NCI-H146 (cell line): Measurements from ENCODE around the gene HOXA13.
A peak's percentile ranks its signal among the peaks of the same experiment; 100 is the strongest.

Experiments
- DNase-seq: peaks from one replicate; lab custom pipeline; 2025; lab: John Stamatoyannopoulos, UW

HOXA13 gene

DNA sequence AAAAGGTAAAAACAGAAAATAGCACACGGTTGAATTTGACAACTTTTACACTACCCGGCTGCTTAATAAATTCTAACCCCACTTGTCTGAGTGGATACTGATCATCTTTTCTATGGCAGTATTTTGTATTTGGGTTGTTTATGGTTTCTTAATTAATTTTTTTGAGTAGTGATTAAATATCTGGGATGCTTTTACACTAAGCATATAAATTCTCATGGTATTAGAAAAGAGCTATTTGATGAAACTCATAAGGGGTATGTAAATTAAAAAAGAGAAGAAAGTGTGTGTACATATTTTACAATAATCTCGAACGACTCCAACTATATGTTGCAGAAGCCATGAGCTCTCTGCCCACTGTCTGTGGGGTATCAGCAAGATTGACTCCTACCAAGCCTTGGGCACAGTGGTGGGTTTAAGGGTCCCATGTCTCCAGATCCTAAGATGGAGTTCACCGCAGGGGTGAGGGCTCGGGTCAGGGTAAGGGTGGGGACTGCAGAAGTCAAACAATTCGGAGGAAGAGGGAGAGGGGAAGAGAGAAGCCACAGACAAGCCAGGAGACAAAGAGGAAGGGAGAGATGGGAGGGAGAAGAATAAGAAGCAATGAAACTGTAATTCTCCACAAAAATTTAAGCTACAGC is 7.6 kb upstream of the HOXA13 start:
- DNase-seq: no peak

DNA sequence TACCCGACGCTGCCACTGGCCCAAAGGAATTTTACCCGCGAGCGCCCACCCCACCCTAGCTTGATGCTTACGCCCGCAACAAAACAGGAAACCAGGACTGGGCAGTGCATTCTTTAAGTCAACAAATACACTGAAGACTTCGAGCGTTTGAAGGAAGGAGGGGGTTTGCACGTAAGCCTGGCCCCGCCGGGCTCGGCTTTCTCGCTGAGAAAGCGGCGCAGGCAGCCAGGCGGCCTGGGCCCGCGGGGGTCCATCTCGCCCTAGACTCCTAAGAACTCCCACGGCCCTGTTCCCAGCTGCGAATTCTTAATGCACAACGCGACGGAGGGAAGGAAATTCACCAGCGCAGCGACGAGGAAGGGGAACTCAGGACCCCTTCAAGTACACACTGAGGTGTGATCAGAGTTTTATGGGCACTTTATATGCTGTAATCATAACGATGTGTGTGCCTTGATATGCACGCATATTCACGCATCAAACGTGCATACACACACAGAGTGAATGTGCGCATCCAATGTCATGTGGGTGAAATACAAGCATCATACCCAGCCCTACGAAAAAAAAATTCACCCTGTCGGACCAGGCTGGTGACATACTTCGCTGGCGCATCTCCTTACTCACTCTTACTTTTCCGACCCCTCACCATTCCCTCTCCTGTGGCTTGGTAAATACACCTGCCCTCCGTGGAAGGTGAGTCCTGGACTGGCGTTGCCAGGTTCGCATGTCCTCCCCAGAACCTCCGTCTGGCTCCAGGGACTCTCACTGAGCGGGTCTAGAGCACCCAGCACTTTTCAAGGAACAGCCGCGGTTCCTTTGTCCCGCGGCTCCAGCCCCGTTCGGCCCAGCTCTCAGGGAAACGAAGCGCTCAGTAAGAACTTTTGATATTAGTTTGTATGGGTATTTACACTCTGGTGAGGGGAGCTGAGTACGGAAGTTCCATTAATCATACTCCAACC is 5.7 kb upstream of the HOXA13 start:
- no peak for DNase-seq

DNA sequence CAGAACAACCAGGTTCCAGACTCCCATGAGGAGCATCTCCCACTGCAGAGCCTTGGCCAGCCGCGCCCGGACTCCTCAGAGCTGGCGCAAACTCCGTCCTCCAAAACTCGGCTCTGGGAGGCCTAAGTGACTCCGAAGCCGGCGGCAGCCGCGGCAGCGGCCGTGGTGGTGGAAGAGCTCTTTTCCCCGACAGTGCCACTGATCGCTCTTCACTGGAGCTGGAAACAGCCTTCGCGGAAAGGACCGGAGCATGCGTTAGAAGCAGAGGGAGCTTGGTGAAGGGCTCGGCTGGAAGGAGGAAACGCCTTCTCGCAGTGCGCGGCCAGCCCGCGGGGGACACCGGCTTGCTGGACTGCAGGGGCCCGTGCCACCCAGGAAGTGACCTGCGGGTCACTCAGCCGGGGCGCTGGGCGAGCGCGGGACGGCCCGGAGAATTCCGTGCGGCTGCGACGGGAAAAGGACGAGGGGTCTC is 5.0 kb upstream of the HOXA13 start:
- no peak for DNase-seq

DNA sequence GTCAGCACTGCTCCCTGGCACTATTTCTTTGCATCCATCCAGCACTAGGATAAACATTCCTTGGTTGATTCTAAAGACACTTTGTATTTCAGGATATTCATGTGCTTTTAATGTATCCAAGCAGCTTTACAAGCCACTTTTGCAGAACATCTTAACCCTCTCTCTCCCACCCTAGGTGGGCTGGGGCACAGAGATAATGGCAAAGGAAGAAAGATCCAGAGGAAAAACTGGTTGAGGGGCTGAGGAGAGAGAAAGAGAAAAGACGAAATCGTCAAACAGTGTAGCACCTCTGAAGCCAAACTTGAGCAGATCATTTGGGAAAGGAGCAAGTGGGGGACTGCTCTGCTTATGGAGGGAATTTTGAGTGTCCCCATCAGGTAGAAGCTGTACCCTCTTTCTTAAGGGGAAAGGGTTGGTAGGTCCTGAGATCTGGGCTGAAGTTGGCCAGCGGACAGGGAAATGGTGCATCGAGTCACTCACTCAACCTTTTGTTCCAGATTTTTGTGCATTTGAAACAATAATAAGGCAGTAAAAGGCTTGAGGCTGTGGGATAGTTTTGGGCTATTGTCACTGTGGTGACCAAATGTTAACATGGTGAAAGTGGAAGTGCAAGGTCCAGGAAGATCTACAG is 4.2 kb upstream of the HOXA13 start:
- no peak for DNase-seq

DNA sequence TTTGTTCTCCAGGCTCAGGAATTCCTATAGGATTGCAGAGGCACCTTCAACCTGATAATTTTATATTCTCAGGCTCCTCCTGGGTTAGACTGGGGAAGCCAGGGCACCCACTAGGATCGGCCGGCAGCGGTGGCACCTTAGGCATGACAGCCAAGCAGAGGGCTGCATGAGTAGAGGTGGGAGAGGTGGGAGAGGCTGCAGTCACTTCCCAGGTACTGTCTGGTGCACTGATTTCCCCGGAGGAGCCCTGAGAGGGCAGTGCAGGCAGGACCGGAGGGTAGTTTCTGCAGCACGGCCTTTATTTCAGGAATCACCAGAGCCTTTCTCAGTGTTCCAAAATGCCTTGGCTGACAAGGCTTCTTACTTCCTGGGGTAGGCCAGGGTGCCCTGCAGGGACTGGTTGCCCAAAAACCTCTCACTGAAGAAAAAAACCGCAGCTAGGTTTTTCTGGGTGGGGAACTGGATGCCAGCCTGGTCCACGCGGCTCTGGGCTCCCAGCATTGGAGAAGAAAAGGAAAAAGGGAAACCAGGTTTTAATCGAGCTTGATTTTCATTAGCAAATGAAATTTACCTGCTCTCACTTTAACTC is 3.6 kb upstream of the HOXA13 start:
- DNase-seq: no peak

DNA sequence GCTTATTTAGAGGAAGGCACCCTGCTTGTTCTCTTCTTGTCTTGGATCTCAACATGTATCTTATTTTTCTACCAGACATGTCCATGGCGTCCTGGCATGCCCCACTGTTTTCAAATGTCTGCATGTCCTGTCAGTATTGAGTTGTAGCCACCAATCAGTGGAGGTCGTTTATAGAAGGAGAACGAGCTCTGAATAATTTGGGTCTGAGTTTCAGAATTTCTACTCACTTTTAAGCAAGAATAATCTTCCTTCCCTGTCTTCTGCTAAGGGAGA is 2.9 kb upstream of the HOXA13 start:
- no peak for DNase-seq

DNA sequence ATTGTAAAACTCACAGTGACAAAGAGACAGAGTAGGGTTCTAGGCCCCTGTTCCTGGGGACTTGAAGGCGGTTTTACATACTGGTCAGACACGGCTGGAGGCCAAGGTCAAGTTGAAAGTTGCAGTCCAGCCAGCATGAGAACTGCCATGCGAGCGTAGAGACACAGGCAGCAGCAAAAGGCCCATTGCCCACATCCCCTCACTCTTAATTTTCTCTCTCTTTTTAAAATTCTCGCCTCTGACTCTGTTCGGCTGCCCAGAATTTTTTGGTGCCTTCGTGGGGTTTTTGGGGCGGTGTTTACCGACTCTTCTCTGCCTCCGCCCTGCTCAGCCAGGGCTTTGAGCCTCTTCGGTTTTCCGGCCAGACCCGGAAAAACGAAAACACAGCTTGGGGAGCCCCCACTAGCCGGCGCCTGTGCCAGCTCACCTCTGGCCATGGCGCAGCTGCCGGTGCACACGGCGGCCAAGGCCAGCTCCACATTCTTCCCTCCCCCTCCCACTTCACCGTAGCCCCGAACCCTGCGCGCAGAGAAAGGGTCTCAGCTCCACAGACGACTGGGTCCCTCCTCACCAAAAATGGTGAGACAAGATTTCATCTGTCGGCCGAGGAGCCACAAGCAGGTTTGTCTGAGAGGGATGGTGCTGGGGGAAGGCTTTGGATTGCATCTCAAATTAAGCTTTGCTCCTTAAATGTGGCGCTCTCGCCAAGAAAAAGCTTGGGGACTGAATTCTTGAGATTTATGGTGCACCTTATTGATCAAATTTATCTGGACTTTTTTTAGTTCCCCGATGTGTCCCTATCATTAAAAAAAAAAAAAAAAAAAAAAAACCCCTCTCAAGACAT is 2.3 kb upstream of the HOXA13 start:
- DNase-seq: no peak

DNA sequence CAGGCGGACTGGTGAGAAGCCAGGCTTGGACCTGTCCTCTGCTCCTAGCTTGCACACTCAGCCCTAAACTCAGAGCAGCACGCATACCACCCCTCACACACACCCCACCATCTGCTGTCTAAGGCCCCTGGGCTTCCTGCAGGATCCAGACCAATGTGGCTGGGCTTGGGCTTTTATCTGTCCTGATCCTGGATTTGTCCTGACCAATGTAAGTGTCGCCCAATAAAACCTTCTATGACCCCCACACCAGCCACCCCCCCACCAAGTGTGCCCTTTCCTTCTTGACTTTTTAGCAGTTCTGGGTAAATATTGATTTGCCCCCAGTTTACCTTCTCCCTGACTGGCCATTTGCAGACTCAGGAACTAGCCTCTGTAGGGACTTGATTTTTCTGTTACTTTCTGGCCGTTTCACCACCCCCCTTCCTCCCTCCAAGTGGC is 1.7 kb upstream of the HOXA13 start:
- no peak for DNase-seq

DNA sequence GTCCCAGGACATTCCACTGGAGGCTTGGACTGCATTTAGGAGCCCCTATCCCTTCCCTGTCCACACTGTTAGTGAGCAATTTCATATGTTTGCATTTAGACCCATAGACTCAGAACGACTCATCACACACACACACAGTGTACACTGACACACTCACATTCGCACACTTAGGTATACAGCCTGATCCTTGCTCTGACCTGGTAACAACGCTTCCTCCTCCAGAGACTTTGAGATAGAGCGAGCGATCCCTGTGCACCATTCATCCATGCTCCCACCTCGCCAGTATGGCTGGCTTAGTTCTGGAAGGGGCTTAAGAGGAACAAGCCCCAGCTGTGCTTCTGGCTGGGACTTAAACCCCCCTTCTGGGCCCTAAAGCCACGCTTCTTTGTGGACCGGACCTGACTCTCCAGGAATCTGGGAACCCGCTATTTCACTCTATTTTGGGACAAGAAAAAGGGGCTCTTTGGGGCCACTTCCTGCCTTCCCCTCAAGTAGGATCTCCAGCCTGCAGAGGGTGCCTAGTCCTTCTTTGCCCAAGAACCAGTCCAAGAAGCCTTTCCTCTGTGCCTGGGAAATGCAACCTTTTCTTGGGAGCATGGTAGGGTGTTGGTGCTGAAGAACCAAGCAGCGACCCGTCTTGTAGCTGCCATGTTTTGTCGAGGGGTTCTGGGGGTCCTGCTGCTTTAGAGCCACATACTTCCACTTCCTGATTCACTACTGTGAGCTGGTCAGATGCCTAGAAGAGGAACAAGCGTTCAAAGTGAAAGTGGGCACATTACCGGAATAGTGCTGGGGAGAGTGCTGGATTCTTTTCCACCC is 1.1 kb upstream of the HOXA13 start:
- no peak for DNase-seq

DNA sequence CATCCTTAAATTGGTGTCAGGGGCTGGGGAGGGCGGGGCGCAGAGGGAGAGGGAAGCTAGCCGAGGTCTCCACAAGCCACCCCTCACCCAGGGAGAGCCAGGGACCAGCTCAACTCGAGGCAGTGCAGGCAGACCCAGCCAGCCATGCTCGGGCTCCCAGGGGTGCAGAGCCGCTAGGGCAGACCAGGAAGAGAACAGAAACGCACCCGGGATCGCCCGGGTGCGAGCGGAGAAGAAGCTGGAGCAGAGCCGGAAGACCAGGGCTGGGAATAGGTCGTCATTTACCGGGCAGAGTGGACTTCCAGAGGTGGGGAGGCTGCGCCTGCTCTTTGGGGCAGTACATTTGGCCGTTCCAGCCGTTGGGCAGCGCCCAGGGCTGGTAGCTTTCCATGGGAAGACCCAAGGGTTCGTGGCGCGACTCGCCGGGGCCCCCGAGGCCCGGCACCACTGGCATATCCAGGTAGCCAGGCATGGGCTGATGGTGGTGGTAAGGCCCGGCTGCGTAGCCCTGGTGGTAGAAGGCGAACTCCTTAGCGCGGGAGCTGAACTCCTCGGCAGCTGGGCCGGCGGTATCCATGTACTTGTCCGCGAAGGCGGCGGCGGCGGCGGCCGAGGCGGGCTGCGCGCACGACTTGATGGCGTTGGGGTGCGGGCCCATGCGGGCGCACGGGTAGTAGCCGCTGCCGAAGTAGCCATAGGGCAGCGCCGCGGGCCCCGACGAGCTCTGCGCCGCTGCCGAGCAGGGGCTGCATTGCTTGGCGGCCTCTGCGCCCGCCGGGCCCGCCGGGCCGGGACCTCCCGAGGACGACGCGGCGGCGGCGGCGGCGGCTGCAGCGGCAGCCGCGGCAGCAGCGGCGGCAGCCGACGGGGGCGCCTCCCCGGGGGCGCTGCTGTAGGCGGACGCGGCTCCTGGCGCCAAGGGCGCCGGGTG is 755 bp downstream of the HOXA13 start:
- no peak for DNase-seq

DNA sequence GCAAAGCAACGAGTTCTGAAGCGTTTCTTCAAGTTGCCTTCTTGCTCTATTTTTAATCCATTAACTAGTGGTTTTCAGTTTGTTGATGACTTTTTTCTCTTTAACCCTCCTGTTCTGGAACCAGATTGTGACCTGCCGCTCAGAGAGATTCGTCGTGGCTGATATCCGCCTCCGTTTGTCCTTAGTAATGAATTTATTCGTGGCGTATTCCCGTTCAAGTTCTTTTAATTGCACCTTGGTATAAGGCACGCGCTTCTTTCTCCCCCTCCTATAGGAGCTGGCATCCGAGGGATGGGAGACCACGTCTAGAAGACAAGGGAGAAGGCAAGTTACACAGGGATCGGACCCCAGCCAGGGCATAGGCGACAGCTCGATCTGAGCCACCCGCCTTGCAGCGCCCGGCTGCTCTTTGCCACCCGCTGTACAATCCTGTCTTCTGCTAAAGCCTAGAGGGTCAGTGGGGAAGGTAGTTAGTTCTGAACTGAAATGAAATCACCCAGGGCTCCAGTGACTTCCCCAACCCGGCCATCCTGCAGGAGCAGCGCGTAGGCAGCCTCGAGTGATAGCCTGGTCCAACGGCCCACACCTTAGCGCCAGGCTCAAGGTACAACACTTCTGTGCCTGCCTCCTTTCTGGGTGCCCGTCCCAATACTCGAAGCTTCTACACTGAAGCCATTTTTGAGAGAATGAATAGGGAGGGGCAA is 1.6 kb downstream of the HOXA13 start:
- DNase-seq: no peak

DNA sequence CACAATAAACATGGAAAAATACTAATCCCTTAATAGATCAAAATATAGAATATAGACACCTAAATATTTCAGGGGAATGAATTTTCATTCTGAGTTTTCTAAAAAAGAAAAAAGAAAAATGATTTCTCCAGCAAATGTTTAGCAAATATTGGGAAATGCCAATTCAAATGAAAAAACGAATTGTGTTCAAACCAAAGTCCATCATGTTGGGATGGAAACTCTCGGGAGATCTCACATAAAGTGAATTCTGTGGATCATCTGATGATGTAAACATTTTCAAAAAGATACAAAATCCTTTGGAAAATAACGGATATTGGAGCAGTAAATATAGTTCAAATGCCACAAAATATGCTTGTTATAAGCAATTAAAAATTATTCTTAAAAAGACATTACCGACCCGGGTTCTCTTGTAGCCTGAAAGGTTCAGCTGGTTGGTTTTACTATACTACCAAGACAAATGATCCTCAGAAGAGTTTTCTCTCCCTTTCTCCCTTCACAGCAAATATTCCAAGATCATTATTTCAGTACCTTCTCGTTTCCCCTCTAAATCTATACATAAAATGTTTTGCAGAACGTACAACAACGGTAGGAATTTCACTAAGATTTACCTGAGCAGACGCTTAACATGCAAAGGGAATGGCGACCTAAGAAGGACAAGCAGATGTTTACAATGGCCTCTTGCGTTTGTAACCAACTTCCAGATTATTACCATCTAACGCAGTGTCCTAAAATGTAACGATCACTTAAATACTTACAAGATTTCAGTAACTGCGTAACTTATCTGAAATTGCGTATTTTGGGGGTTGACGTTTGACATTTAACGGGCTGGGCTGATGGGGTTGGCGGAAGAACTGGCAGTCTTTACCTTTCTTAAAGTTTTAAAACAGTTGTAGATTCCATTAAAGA is 2.5 kb downstream of the HOXA13 start:
- DNase-seq: no peak

DNA sequence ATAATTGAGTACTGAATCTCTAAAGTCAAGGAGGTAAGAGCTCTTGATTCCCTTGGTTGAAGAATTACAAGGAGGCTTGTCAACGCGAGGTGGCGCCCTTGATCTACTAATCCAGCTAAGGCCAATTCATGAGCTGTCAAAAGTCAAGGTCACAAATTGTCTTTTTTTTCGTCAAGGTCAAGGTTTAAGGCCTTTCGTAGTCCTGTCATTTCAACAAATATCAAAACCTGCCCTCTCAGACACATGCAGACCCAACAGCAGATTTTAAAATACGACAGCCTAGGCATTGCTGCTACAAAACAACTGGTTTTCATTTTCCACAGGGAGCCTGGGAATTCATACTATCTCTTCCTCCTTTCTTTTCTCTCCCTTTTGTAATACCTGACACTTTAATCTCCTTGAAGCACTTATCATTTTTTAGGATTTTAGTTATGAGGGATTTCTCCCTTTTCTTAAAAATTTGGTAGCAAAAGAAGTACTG is 3.6 kb downstream of the HOXA13 start:
- peak; percentile 64 for DNase-seq

DNA sequence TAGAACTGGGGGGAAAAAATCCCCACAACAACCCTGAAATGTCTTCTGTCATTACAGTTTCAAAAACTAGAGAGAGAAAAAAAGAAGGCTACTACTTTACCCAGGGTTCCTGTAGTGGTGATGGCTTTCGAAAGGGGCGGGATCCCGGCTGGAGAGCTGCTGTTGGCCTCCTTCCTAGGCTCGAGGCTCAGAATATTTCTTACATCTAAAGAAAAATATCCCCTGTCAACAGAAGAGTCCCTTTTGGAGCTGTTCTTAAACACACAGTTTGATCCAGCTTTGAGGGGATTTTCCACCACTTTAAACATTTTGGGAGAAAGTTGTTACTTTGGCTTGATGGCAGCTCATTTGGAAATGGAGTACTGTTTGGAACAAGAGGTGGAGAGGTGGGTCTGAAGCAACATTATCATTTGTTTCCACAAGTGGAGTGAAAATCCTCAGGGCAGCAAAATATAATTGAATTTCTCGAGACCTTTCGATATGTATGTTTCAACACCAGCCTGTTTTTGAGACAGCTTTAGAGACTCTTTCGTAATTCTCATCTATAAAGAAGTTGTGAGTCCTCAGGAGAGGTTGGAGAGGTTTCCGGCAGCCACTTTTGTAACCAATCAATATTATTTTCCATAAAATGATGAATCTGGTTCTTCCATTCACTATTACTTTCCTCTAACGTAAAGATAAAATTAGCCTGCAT is 5.1 kb downstream of the HOXA13 start:
- no peak for DNase-seq

DNA sequence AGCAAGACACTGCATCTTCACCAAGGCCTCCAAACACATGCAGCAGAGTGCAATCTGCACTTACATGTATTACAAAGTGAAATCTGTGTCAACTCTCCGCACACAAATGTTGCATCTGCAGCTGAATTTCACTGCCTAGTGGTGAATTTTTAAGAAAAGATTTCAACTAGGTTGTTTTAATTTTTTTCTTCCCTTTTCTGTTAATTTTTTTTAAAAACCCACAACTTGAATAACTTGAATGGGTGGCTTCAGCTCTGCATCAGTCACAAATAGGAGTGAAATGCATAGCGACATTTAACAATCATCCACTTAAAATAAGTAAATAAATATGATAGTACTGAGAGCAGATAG is 5.9 kb downstream of the HOXA13 start:
- no peak for DNase-seq

DNA sequence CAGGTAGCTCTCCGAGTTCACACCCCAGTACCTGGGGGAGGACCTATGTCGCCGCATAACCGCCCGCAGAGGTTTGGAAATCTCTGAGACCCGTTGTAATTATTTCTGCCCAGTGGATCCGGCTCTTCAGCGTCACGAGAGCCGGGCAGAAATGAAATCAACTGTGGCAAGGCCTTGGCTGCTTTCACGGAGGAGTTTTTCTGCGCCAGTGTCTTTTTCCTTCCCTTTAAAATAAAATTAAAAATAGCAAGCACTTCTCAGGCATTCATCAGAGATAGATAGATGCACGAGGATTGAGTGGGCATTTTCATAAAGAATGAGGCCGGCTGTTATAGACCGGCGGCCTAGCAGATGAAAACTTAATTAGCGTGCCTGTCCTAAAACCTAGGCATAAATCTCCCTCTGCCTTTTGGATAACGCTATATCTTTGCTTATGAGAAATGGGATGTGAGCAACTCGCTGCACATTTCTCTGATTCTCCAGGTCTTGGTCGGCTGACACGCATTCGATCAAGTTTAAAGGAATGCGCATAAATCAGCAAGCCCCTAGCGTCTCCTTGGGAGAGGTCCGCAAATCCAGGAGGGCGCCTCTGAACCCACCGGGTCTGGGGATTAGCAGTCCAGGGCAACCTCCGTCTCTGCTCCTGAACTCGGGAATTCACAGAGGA is 6.4 kb downstream of the HOXA13 start:
- DNase-seq: no peak
